Measurements from ENCODE around the gene MAPRE2. TPM values are rescaled to one million over a fixed set of nuclear protein-coding genes. Genes with fewer than 3 reads are reported as not detected.

The MAPRE2 gene
- total RNA-seq, 1 experiment from 2014 or later = 29.4 TPM

GRCh38 chr18:35155398-35156117, 114.3 kb downstream of the MAPRE2 start:
- H2BK12ac ChIP-seq (ENCODE audit: insufficient read length, low read depth, low read length) = no peak overlapping the region
- no peak overlapping the region for H3K56ac ChIP-seq (ENCODE audit: insufficient read length, low read depth, low read length)
- peaks cover 21 to 24% of the 10 kb centered on the region in 2 experiments for H3K4me1 Mint-ChIP-seq
- H2BK15ac ChIP-seq (ENCODE audit: low read depth, low read length) = no peak overlapping the region
- no peaks in the 10 kb centered on the region for H3K23me2 ChIP-seq (ENCODE audit: insufficient read length, low read depth, low read length, poor library complexity, severe bottlenecking)
- no peak overlapping the region for H4K5ac ChIP-seq (ENCODE audit: insufficient read length, low read depth, low read length)
- H3K9me3 ChIP-seq (ENCODE audit: control insufficient read depth, low read depth, low read length) = no peaks in the 10 kb centered on the region
- no peak for DNase-seq
- no peak overlapping the region for H2BK5ac ChIP-seq (ENCODE audit: insufficient read length, low read length)
- H3K27ac Mint-ChIP-seq = peak overlapping the region in 1 of 3 experiments; percentile 70; a peak in 1 of 7 replicates
- no peak overlapping the region for H2BK20ac ChIP-seq (ENCODE audit: low read depth, low read length, poor library complexity, severe bottlenecking)
- H2AK5ac ChIP-seq (ENCODE audit: insufficient read length, low read length) = no peak overlapping the region
- H3K4me2 ChIP-seq (ENCODE audit: insufficient read depth, insufficient read length, low read length) = no peak overlapping the region
- H3K27me3 Mint-ChIP-seq (ENCODE audit: low read depth) = no peaks in the 10 kb centered on the region
- no peak overlapping the region for H3K4ac ChIP-seq (ENCODE audit: low read depth, low read length)
- no peak overlapping the region for H4K91ac ChIP-seq (ENCODE audit: insufficient read length, low read depth, low read length)
- no peaks in the 10 kb centered on the region for H3K36me3 Mint-ChIP-seq (ENCODE audit: insufficient read depth in 1 of 3, low read depth in 3 of 3)
- H3K23ac ChIP-seq (ENCODE audit: insufficient read length, low read depth, low read length) = no peak overlapping the region
- H3K4me3 Mint-ChIP-seq = no peak overlapping the region
- no peak overlapping the region for H4K8ac ChIP-seq (replicated peaks; ENCODE audit: insufficient read length, low read depth, low read length)
- no peaks in the 10 kb centered on the region for H3K27me3 ChIP-seq (ENCODE audit: insufficient read depth, low read length)
- no peaks in the 10 kb centered on the region for H4K20me1 ChIP-seq (ENCODE audit: control insufficient read depth, insufficient read depth, insufficient read length)
- H3K18ac ChIP-seq (ENCODE audit: insufficient read length, low read depth, low read length) = no peak overlapping the region
- no peak overlapping the region for H3T11ph ChIP-seq (ENCODE audit: low read length)
- H3K9me3 Mint-ChIP-seq = no peaks in the 10 kb centered on the region
- TF ChIP-seq CTCF (conservative IDR thresholded peaks at IDR 0.05) = no peak
- H2BK120ac ChIP-seq (ENCODE audit: low read depth, low read length, poor library complexity, severe bottlenecking) = no peak overlapping the region
- H3K4me1 ChIP-seq (ENCODE audit: insufficient read depth, low read length) = peaks cover 4% of the 10 kb centered on the region; the same call in 1 of the 2 replicates
- no peak overlapping the region for H2AFZ ChIP-seq (ENCODE audit: low read length)
- no peak overlapping the region for H3K27ac ChIP-seq (ENCODE audit: insufficient read length, low read depth, low read length)
- no peak overlapping the region for H3K14ac ChIP-seq (ENCODE audit: insufficient read depth, low read length)
- no peak overlapping the region for H3K9ac ChIP-seq (ENCODE audit: extremely low read depth, insufficient read length, low read length)
- H3K79me2 ChIP-seq (ENCODE audit: insufficient read depth, low read length) = no peaks in the 10 kb centered on the region
- no CpG with 5 or more reads among the region's 8 CpGs for WGBS (ENCODE audit: extremely low coverage, insufficient read length, low lambda C conversion rate)
- no peaks in the 10 kb centered on the region for H3K79me1 ChIP-seq (ENCODE audit: insufficient read depth, low read depth, low read length, poor library complexity, severe bottlenecking)

All from H9 (cell line).